Fibroblast of the aortic adventitia (primary cell): ENCODE results near the gene TBX1. TPM values are rescaled to one million over a fixed set of nuclear protein-coding genes. Genes with fewer than 3 reads are reported as not detected.
A peak's percentile ranks its signal among the peaks of the same experiment; 100 is the strongest.

Source experiments
- DNase-seq: peaks from one replicate; pipeline ENCODE4 v3.0.0-alpha.2; 2010; ENCODE audit warnings: low read depth
- H3K4me3 ChIP-seq: 2 replicates; pipeline ENCODE4 v1.5.1; 2011; ENCODE audit warnings: low read depth, mild to moderate bottlenecking, control low read depth, low read length, moderate library complexity
- total RNA-seq: library from RNA; depleted of rRNA; stranded (reverse); fragments of >200 nt; gene quantifications from 2 replicates; pipeline ENCODE4 v1.2.3, GENCODE V29; 2012; ENCODE audit warnings: low replicate concordance
- TF ChIP-seq, protein P1 (sequence below): IDR thresholded peaks from 2 replicates; pipeline ENCODE4 v1.5.1; 2011; ENCODE audit warnings: mild to moderate bottlenecking, low read length, control low read depth, inconsistent platforms; ENCODE audit not compliant: insufficient read depth

TBX1 gene
- total RNA-seq, 1 donor: 2.8 TPM

DNA sequence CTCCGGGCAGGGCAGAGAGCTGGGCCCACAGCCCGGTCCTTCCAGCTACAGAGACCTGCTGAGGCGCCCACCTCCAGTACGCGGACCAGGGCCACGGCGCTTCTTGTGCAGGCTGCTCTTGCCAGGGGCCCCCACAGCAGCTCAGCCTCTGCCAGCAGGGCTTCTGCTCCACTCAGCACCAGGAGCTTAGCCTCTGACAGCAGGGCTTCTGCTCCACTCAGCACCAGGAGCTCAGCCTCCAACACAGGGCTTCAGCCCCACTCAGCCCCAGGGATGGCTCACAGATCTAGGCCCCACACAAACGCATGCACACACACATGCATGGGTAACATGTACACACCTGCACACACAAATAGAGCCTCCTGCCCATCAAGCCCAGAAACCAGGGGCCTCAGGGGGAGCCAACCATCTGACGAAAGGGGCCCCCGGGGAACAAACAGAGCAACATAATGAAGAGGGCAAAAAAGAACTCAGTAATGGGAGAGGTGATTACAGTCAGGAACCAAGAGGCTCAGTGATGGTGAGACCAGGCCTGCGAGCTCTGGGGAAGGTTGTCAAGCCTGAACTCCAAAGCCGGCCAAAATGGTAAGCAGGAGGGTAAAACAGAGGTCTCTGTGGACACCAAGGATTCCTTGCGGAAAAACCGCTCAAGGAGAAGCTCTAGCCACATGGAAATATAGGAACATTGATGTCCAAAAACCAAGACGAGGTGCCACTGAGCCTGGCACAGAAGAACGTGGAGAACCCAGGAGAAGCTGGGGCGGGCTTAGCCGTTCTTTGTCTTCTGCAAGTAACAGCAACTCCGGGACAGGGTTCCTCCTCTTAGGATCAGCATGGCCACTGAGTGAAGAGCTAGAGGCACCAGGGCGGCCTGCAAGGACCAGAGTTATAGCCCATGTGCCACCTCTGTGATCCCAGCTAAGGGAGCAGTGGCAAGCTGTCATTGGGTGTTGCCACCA, 47.6 kb downstream of the TBX1 start:
- no peak overlapping the region for H3K4me3 ChIP-seq
- TF ChIP-seq, protein P1, sequence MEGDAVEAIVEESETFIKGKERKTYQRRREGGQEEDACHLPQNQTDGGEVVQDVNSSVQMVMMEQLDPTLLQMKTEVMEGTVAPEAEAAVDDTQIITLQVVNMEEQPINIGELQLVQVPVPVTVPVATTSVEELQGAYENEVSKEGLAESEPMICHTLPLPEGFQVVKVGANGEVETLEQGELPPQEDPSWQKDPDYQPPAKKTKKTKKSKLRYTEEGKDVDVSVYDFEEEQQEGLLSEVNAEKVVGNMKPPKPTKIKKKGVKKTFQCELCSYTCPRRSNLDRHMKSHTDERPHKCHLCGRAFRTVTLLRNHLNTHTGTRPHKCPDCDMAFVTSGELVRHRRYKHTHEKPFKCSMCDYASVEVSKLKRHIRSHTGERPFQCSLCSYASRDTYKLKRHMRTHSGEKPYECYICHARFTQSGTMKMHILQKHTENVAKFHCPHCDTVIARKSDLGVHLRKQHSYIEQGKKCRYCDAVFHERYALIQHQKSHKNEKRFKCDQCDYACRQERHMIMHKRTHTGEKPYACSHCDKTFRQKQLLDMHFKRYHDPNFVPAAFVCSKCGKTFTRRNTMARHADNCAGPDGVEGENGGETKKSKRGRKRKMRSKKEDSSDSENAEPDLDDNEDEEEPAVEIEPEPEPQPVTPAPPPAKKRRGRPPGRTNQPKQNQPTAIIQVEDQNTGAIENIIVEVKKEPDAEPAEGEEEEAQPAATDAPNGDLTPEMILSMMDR: no peak
- DNase-seq: no peak

DNA sequence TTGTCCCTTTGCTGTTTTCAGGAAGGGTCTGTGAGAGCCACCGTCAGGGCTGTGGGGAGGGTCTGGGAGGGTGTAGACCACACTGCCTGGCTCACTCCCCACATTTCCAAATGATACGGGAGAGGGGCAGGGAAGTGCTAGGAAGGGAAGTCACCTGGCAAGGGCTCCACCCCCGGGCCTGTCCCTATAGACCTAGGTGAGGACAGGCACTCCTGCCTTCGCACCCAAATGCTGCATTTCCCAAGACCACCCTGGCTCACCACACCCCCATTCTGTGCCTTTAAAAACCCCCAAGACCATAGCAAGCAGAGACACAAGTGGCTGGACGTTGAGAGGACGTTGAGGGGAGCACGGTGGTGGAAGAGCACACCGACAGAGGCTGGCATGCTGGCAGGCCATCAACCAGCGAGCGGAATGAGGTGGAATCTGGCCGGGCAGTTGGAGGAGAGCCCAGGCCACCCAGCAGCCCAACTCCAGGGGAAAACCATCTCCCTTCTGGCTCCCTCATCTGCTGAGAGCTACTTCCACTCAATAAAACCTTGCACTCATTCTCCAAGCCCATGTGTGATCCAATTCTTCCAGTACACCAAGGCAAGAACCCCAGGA, 48.4 kb downstream of the TBX1 start:
- no peak overlapping the region for H3K4me3 ChIP-seq
- TF ChIP-seq, protein P1: no peak
- DNase-seq: no peak

DNA sequence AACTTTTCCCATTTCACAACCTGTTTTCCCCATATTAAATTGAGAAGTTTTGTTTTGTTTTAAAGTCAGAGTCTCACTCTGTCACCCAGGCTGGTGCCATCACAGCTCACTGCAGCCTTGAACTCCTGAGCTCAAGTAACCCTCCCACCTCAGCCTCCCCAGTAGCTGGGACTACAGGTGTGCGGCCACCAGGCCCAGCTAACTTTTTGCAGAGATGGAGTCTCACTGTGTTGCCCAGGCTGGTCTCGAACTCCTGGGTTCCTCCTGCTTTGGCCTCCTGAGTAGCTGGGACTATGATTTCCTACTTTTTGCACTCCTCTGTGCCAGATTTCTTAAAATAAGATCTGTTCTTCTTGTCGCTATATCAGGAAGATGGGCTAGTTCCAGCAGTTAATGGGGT, 49.2 kb downstream of the TBX1 start:
- no peak for DNase-seq
- H3K4me3 ChIP-seq: no peak overlapping the region
- TF ChIP-seq, protein P1: no peak

DNA sequence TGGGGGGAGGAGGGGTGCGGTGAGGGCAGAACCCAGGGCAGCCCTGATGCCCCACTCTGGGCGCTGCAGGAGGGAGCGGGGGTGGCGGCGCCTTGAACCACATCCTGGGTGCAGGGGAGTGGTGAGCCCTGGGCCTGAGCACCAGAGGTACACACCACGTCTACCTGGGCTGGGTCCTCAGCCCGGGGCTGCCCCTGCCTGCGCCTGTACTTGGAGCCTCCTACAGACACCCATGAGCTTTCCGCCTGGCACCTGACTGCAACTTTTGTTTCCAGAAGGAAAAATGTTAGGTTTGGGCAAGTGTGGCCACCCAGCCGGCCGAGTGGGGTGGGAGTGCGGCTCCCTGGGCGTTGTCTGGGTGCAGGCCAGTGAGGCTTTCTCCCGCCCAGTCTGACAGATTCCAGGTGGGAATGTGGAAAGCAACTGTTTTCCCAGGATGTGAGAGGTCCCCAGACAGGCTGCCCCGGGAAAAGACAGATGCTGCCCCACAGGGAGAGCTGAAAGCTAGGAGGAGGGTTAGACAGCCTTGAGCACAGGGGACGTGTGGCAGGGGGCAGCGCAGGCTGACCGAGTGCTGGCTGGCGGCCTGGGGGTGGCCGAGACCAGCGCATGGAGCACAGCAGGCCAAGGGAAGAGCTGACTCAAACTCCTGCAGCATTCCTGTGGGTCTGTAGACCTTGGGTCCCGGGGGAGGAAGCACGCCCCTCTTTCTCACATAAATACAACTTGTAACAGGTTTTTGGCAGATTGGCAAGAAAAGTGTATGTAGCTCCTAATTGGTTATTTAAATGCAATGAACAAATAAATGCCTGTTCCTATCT, 50.0 kb downstream of the TBX1 start:
- TF ChIP-seq, protein P1: no peak
- H3K4me3 ChIP-seq: no peak overlapping the region
- DNase-seq: peak; percentile 80

DNA sequence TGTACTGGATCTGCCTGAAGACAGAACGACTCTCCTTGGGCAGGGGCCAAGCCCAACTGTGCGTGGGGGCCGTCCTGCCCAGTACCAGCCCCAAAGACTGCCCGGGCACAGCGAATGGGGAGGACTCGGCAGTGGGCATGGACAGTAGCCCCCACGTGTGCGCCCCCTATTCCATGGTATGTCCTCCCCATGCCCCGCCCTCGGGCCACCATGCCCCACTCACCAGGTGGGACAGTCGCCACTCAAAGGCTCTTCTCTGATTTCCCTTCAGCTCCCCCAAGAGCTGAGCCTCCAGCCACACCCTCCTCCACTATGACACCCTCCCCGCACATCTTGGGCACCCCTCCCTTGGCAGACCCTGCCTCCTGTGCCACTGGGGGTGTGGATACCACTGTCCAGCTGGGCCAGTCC, 50.6 kb downstream of the TBX1 start:
- H3K4me3 ChIP-seq: no peak overlapping the region
- TF ChIP-seq, protein P1: no peak
- no peak for DNase-seq
